A549 (cell line): ENCODE data around the gene THOC2.

Source experiments
- BHLHE40 ChIP-seq: IDR thresholded peaks from 2 replicates; pipeline ENCODE4 v1.6.1; 2012; ENCODE audit warnings: low read depth, low read length, inconsistent platforms
- CBX2 ChIP-seq: fragments of 200-600 bp; sonication (generic); IDR thresholded peaks from 2 replicates; pipeline ENCODE4 v1.6.1; 2016; ENCODE audit warnings: low read depth, mild to moderate bottlenecking, borderline replicate concordance
- CEBPB ChIP-seq, 2 experiments: fragments of >200 bp in 1 of 2; sonication (Bioruptor Twin) in 1 of 2; formaldehyde crosslinking in 1 of 2; IDR thresholded peaks; 2 replicates each; pipeline ENCODE4 v1.6.1; 2012 to 2016
- CHD4 ChIP-seq: fragments of 200-600 bp; sonication (generic); IDR thresholded peaks from 2 replicates; pipeline ENCODE4 v1.6.1; 2016; ENCODE audit warnings: antibody characterized with exemption, mild to moderate bottlenecking, borderline replicate concordance
- CTCF ChIP-seq: fragments of >200 bp; sonication (Bioruptor Twin); formaldehyde crosslinking; IDR thresholded peaks from 3 replicates; pipeline ENCODE4 v1.5.1; 2016
- ELK1 ChIP-seq: fragments of 150-350 bp; IDR thresholded peaks from 2 replicates; pipeline ENCODE4 v1.6.1; 2014; ENCODE audit warnings: low read depth, mild to moderate bottlenecking, low read length
- EP300 ChIP-seq, 2 experiments: fragments of >200 bp; sonication (Bioruptor Twin); formaldehyde crosslinking; IDR thresholded peaks; 2 replicates in 1 of 2; 3 replicates in 1 of 2; pipeline ENCODE4 v1.6.1; 2016 to 2017
- JUN ChIP-seq, 2 experiments: fragments of >200 bp; sonication (Bioruptor Twin); formaldehyde crosslinking; IDR thresholded peaks; 2 replicates in 1 of 2; 3 replicates in 1 of 2; pipeline ENCODE4 v1.6.1; 2016 to 2017
- POLR2A ChIP-seq: IDR thresholded peaks from 2 replicates; pipeline ENCODE4 v1.6.1; 2012; ENCODE audit warnings: mild to moderate bottlenecking, low read length
- POLR2AphosphoS2 ChIP-seq: conservative IDR thresholded peaks from 2 replicates; pipeline ENCODE4 v1.6.1; 2012; ENCODE audit warnings: low read length, improper control_type of control experiment, inconsistent platforms
- SMC3 ChIP-seq: fragments of >200 bp; sonication (Bioruptor Twin); formaldehyde crosslinking; IDR thresholded peaks from 3 replicates; pipeline ENCODE4 v1.6.1; 2018; ENCODE audit warnings: inconsistent platforms
- ZFP36 ChIP-seq: fragments of 450-650 bp; IDR thresholded peaks from 2 replicates; pipeline ENCODE4 v1.6.1; 2014; ENCODE audit warnings: borderline replicate concordance; ENCODE audit not compliant: partially characterized antibody

DNA sequence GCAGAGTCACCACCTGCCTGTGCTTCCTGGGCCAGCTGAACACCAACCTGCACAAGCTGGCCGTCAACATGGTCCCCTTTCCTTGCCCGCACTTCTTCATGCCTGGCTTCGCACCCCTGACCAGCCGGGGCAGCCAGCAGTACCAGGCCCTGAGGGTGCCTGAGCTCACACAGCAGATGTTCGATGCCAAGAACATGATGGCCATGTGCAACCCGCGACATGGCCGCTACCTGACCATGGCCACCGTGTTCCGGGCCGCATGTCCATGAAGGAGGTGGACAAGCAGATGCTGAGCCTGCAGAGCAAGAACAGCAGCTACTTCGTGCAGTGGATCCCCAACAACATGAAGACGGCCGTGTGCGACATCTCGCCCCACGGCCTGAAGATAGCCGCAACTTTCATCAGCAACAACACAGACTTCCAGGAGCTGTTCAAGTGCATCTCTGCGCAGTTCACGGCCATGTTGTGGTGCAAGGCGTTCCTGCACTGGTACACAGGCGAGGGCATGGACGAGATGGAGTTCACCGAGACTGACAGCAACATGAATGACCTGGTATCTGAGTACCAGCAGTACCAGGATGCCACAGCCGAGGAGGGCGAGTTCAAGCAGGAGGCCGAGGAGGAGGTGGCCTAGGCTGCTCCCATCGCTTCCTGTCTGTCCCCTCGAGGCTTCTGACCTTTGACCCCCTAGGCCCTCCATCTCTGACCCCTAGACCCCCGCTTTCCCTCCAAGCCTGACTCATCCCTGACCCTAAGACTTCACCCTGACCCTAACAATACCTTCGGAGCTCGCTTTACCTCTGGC, 170.3 kb downstream of the THOC2 start:
- TF ChIP-seq CHD4 (no peak), SMC3 (no peak), BHLHE40 (no peak), ELK1 (no peak), CTCF (no peak), CBX2 (no peak), POLR2AphosphoS2 (no peak), POLR2A (no peak), CEBPB (IDR thresholded peaks at IDR 0.05) (no peak), JUN (IDR thresholded peaks at IDR 0.05) (no peak), EP300 (IDR thresholded peaks at IDR 0.05) (no peak), ZFP36 (no peak)
